Left lobe of liver (tissue), 2 donors: ENCODE measurements around the gene SNAP25. TPM values are rescaled to one million over a fixed set of nuclear protein-coding genes. Genes with fewer than 3 reads are reported as not detected.
A peak's percentile ranks its signal among the peaks of the same experiment; 100 is the strongest.

ENCODE experiments used
- ATAC-seq: fragments of 200-7000 bp; cut with Tn5 transposase; one replicate; pipeline ENCODE4 v1.9.1; 2020; ENCODE audit warnings: mild to moderate bottlenecking, moderate library complexity
- DNase-seq: peaks from one replicate; pipeline ENCODE4 v3.0.0-alpha.2; 2020; ENCODE audit warnings: low spot score
- total RNA-seq: library from RNA; stranded (reverse); gene quantifications from one replicate; pipeline ENCODE4 v1.2.1, GENCODE V29; 2021
- donor health status: DM: no; HTN: no; CAD: no; lungs with moderate emphysema.
- donor health status: DM: no; HTN: yes; CAD: no.

SNAP25 gene
- total RNA-seq = not detected

DNA sequence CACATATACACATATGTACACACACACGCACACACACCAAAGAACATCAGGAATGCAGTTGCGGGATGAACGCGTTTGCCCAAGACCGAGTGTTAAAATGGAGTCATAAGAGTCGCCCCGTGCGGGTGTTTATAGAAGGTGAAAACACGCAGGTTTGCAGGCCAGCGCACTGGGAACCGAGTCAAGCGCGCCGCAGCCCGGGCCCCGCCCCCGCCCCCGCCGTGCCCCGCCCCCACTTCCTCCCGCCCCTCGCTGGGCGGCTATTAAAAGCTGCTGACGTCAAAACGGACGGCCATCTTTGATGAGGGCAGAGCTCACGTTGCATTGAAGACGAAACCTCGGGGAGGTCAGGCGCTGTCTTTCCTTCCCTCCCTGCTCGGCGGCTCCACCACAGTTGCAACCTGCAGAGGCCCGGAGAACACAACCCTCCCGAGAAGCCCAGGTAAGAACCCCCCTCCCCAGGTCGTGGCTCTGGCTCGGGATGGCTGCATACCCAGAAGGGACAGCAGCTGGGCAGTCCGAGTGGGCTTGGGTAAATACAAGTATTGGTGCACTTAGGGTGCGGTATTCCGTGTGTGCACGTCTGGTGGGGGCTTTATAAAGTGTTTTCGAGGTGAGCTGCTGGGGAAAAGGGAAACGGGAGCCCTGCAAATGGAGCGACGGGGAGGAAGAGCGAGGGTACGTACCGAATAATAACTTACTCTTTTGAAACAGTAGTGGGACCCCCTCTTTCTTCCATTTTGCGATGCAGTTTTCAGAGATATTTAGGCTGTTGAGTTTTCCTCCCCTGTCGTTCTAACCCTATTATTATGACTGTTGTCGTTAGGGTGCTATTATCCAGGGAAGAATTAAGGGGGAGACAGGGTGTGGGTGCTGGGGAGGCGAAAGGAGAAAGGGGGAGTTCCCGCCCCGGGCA is at the start of gene SNAP25:
Gene SNAP25, plus strand, starts transcription at position 295 of the 916 bp plus-strand sequence. CDS start 56,662 bp downstream, outside the sequence.
- DNase-seq = no peak
- ATAC-seq = peak; percentile 28

GRCh38 chr20:10169752-10170151 is 48.9 kb upstream of the SNAP25 start:
- DNase-seq (no peak), ATAC-seq (no peak)

DNA sequence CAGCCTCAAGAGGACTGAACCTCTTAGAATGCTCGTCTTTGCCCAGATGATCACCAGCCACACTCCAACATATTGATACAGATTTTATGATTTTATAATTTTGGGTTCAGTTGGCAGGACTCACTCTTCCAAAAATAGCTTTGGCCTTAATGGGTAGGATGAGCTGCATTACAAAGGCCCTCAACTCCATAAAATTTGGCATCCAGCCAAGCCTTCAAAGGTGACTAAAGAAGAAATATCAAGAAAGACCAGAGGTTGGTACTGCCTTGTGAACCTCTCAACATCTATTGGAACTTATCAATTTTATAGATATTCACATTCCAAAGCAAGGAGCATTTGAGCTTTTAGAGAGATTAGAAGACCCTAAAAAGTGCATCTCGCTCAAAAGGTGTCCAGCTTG is 48.4 kb upstream of the SNAP25 start:
- ATAC-seq = no peak

GRCh38 chr20:10171864-10172751 is 46.5 kb upstream of the SNAP25 start:
- DNase-seq (peak; percentile 56), ATAC-seq (peak; percentile 77)

More for the DNA sequence above, 48.4 kb upstream of the SNAP25 start:
- DNase-seq = no peak

GRCh38 chr20:10172998-10173655 is 45.5 kb upstream of the SNAP25 start:
- no peak for ATAC-seq
- no peak for DNase-seq

GRCh38 chr20:10174400-10174799 is 44.2 kb upstream of the SNAP25 start:
- DNase-seq (no peak), ATAC-seq (no peak)

DNA sequence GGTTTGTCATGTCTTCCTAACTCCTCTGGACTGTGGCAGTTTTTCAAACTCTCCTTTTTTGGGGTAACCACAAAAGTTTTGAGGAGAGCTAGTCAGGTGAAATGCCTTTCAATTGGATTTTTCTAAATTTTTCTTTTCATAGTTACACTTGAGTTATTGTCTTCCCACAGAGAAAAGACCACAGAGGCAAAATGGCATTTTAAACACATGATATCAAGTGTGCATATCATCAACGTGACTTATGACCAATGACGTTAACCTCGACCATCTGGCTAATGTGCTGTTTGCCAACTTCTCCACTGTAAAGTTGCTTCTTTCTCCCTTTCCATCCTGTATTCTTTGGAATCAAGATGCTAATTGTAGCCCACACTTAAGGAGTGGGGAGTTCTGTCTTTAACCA is 41.3 kb upstream of the SNAP25 start:
- no peak for DNase-seq
- ATAC-seq = no peak

DNA sequence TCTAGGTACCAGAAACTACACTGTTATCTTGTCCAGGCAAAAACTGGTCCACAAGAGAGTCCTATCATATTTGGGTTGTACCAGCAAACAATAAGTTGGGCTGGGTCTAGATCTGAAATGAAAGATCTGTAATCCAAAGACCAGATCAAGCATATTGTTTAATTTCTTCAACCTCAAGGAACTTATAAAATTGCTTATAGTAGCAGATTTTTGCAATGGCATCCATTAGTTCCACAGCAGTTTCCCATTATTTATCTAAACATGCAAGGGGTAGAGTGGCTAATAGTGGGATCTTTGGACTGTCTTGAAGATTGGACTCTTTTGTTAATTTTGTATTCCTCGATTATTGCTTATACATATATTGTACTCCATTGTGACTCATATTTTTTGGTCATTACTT is 40.5 kb upstream of the SNAP25 start:
- no peak for DNase-seq
- ATAC-seq = no peak

DNA sequence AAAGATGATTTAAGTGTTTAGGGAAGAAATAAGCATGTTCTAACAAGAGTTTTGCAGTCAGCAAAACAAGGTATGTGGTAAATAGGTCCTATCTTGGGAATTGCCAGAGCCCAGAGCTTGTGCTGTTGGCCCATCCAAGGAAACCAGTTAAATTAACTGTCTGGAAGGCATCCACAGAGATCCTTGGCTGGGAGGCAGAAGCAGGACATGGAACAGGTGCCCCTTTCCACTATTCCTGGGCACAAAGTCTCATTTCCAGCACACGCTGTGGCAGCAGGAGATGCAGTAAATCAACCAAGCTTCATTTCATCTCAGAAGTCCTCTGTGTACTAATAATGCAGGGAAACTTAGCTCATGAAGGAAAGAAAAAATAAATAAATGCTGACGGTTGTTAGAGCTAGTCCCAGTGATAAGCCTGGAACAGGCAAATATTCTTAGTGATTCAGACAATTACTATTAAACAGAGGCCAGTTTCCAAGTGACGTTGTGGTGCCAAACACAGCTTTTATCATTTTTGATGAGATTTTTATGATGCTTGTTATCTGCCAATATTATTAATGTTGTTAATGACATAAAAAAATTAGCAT is 39.8 kb upstream of the SNAP25 start:
- DNase-seq (no peak), ATAC-seq (no peak)

DNA sequence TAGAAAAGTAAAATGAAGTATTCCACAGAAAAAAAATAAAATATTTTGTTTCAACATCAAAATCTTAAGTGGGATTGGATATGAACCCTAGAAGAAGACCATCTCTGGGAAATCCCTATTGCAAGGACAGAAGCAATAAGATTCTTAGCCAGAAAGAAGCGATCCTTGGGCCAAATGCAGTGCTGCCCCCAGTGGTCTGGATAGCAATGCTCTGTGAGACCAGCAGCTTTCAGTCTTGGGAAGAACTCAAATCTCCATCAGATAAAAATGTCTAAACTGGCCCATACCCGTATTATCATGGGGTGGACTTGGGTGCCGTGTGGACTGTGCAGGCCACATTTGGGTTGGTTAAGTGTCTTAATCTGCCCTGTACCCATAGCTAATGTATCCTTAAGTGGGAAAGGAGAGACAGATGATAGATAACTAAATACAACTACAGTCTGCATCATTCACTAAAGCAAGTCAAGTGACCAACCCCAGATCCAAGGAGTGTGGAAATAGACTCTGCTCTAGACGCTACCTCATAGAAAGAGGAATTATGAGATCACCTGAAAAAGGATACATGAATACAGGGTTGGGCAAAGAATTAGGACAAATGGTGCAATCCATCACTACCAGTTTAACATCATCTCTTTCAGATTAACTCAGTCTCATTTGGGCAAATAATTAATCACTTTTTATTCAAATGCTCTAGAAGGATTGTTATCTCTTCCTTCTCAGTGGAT is 38.9 kb upstream of the SNAP25 start:
- ATAC-seq = no peak

GRCh38 chr20:10180651-10181235 is 37.9 kb upstream of the SNAP25 start:
- DNase-seq (no peak), ATAC-seq (no peak)

More for the DNA sequence above, 38.9 kb upstream of the SNAP25 start:
- no peak for DNase-seq

- DNase-seq (peak; percentile 54), ATAC-seq (peak; percentile 92)
Observed at GRCh38 chr20:10185741-10186558, 32.7 kb upstream of the SNAP25 start.

- ATAC-seq = no peak
Observed at GRCh38 chr20:10190456-10190855, 28.2 kb upstream of the SNAP25 start.

GRCh38 chr20:10192171-10192570 is 26.5 kb upstream of the SNAP25 start:
- DNase-seq (no peak), ATAC-seq (no peak)

More at GRCh38 chr20:10190456-10190855, 28.2 kb upstream of the SNAP25 start:
- no peak for DNase-seq

- ATAC-seq (no peak), DNase-seq (no peak)
Observed at GRCh38 chr20:10194166-10194565, 24.5 kb upstream of the SNAP25 start.

DNA sequence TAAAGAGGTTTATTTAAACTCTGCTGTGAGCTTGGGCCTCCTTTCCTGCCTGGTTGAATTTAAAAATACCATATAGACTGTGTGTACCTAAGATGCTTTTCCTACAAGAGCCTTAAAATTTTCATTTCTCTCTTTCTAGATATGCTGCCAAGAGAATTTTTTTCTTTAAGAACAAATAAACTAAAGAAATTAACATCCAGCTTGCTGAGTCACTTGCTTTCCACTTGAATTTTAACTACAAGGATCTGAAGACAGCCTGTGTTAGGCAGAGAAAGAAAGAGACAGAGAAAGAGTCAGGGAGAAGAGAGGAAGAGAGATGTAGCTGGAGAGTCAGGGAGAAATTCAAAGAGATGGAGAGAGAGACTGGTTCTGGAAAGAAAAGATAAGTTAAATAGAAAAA is 18.3 kb upstream of the SNAP25 start:
- ATAC-seq (no peak), DNase-seq (no peak)

DNA sequence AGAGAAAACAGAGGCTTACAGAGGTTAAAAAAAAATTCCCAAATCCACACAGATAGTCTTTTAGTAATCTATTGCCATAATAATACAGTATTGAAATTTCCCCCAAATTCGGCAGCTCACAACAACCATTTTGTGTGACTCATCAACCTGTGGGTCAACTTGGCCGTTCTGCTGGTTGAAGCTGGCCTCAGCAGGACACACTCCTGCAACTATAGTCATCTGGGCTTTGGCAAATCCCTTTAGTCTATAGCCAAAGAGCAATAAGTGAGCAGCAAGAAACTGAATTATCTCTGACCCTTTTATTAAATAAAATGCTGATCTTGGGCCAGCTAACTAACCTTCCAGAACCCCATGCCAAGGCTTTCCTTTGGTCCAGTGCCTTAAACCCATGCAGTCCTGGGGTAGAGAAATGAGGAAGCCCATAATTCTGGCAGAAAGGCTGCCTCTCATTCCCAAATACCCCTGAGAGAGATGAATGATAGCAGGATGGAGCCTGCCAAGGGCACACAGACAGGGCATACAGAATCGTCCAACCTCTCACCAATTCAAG is 17.2 kb upstream of the SNAP25 start:
- DNase-seq = no peak
- ATAC-seq = no peak

DNA sequence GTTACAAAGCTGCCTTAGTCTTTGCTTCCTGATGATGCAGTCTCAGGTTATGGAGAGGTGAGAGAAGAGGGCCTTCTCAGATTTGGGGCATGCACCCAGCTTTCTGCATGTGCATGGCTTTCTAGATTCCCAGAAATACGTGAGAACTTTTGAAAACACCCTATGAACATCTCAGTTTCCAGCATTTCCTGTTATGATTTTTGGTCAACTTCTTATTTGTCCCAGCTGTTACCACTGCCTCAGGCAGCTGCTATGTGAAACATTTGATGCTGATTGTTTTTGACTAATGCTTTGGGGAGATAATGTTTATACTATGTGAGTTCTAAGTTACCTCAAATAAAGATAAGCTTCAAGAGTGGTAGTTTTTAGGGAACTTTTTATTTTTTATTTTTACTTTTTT is 9.5 kb upstream of the SNAP25 start:
- DNase-seq = no peak
- no peak for ATAC-seq
